CD14-positive monocyte (primary cell): ENCODE data around the gene IQGAP2. TPM values are rescaled to one million over a fixed set of nuclear protein-coding genes. Genes with fewer than 3 reads are reported as not detected.
A peak's percentile ranks its signal among the peaks of the same experiment; 100 is the strongest.

ENCODE experiments used
- DNase-seq, 3 donors: peaks; one replicate each; pipeline ENCODE4 v3.0.0-alpha.2; 2011 to 2022
- H2AFZ ChIP-seq: 2 replicates; pipeline ENCODE4 v1.6.0; 2012; ENCODE audit warnings: mild to moderate bottlenecking, low read depth, low read length, inconsistent platforms; ENCODE audit not compliant: insufficient read depth, poor library complexity, severe bottlenecking
- H3K27ac ChIP-seq, 2 donors: 1 replicate in 1 of 2; 2 replicates in 1 of 2; pipeline ENCODE4 v1.5.1; 2012 to 2013; ENCODE audit warnings: low read length in 2 of 2, control low read depth in 1 of 2, inconsistent platforms in 1 of 2, low read depth in 1 of 2, mild to moderate bottlenecking in 1 of 2
- H3K27me3 ChIP-seq, 2 donors: one replicate each; pipeline versions ENCODE4 v1.6.0 to v1.6.1; 2011 to 2013; ENCODE audit warnings: low read length in 2 of 2; ENCODE audit not compliant: control insufficient read depth in 2 of 2, insufficient read depth in 2 of 2
- H3K36me3 ChIP-seq, 2 donors: replicated peaks in 1 of 2; 1 replicate in 1 of 2; 2 replicates in 1 of 2; pipeline versions ENCODE4 v1.5.1 to v1.6.1; 2012 to 2013; ENCODE audit warnings: low read length in 2 of 2, control low read depth in 1 of 2, inconsistent platforms in 1 of 2, mild to moderate bottlenecking in 1 of 2; ENCODE audit not compliant: insufficient read depth in 2 of 2, control insufficient read depth in 1 of 2
- H3K4me1 ChIP-seq, 2 donors: 1 replicate in 1 of 2; 2 replicates in 1 of 2; pipeline versions ENCODE4 v1.5.1 to v1.6.1; 2012 to 2013; ENCODE audit warnings: low read length in 2 of 2, control low read depth in 1 of 2, inconsistent platforms in 1 of 2, mild to moderate bottlenecking in 1 of 2, moderate library complexity in 1 of 2; ENCODE audit not compliant: insufficient read depth in 2 of 2, control insufficient read depth in 1 of 2
- H3K4me2 ChIP-seq: replicated peaks from 2 replicates; pipeline ENCODE3; 2012; ENCODE audit warnings: low read length, moderate library complexity, mild to moderate bottlenecking; ENCODE audit not compliant: poor library complexity, severe bottlenecking; ENCODE audit errors: extremely low read depth
- H3K4me3 ChIP-seq, 3 experiments: fragments of 200-600 bp in 1 of 3; sonication (generic) in 1 of 3; replicated peaks in 1 of 3; 1 replicate in 2 of 3; 2 replicates in 1 of 3; pipeline ENCODE4 v1.5.1; 2011 to 2013; ENCODE audit warnings: low read length in 3 of 3, mild to moderate bottlenecking in 3 of 3, control low read depth in 2 of 3, low read depth in 2 of 3, inconsistent platforms in 1 of 3, moderate library complexity in 1 of 3
- H3K79me2 ChIP-seq: 2 replicates; pipeline ENCODE4 v1.6.0; 2012; ENCODE audit warnings: mild to moderate bottlenecking, control low read depth, inconsistent platforms, low read length, moderate library complexity; ENCODE audit not compliant: insufficient read depth
- H3K9ac ChIP-seq: 2 replicates; pipeline ENCODE4 v1.6.0; 2017; ENCODE audit warnings: low read length, mild to moderate bottlenecking; ENCODE audit not compliant: insufficient read depth, poor library complexity, severe bottlenecking
- H3K9me3 ChIP-seq, 2 donors: replicated peaks in 1 of 2; 1 replicate in 1 of 2; 2 replicates in 1 of 2; pipeline versions ENCODE4 v1.5.1 to v1.6.1; 2012 to 2013; ENCODE audit warnings: low read length in 2 of 2, control low read depth in 1 of 2; ENCODE audit not compliant: control insufficient read depth in 1 of 2, insufficient read depth in 1 of 2
- H4K20me1 ChIP-seq: 2 replicates; pipeline ENCODE4 v1.6.0; 2012; ENCODE audit warnings: mild to moderate bottlenecking, low read length, control low read depth, moderate library complexity; ENCODE audit not compliant: insufficient read depth
- H3K27ac Mint-ChIP-seq, 7 donors: one replicate each; pipeline ENCODE4 v1.8.0; 2020; ENCODE audit warnings: mild to moderate bottlenecking in 7 of 7, mixed read lengths in 7 of 7, moderate library complexity in 6 of 7, inconsistent platforms in 2 of 7
- H3K27me3 Mint-ChIP-seq, 3 donors: one replicate each; pipeline ENCODE4 v1.8.0; 2021 to 2022; ENCODE audit warnings: low read depth in 3 of 3, mild to moderate bottlenecking in 3 of 3, mixed read lengths in 3 of 3, moderate library complexity in 3 of 3, inconsistent platforms in 1 of 3
- H3K36me3 Mint-ChIP-seq, 2 donors: one replicate each; pipeline ENCODE4 v1.8.0; 2020; ENCODE audit warnings: mixed read lengths in 2 of 2, inconsistent platforms in 1 of 2, mild to moderate bottlenecking in 1 of 2
- H3K4me1 Mint-ChIP-seq: one replicate; pipeline ENCODE4 v1.8.0; 2020; ENCODE audit warnings: mild to moderate bottlenecking, mixed read lengths
- H3K4me3 Mint-ChIP-seq, 2 donors: one replicate each; pipeline ENCODE4 v1.8.0; 2020; ENCODE audit warnings: mild to moderate bottlenecking in 2 of 2, mixed read lengths in 2 of 2, moderate library complexity in 1 of 2
- H3K9me3 Mint-ChIP-seq, 7 donors: one replicate each; pipeline ENCODE4 v1.8.0; 2020 to 2022; ENCODE audit warnings: mixed read lengths in 7 of 7, mild to moderate bottlenecking in 6 of 7, moderate library complexity in 6 of 7, inconsistent platforms in 2 of 7
- CTCF ChIP-seq: fragments of 200-600 bp; IDR thresholded peaks from one replicate; pipeline ENCODE4 v1.8.0; 2022; ENCODE audit warnings: antibody characterized with exemption, mild to moderate bottlenecking
- WGBS: methylation state at CpG from one replicate; pipeline ENCODE4 v1.1.5; 2013; ENCODE audit warnings: missing lambda C conversion rate; ENCODE audit not compliant: insufficient coverage; 5-methylcytosine and 5-hydroxymethylcytosine counted together
- intact Hi-C, 2 donors: fragments of 100-400 bp; cut with micrococcal nuclease; formaldehyde crosslinking; loops; one replicate each; pipeline versions ENCODE4 v1.15.0 to v1.15.1; 2023
- polyA plus RNA-seq, 3 donors: library from polyadenylated mRNA; depleted of rRNA in 1 of 3; unstranded in 2 of 3; stranded (reverse) in 1 of 3; fragments of 300-500 nt in 2 of 3; fragments of >200 nt in 1 of 3; fragmentation: Illumina TruSeq in 2 of 3; gene quantifications; 1 replicate in 2 of 3; 2 replicates in 1 of 3; pipeline ENCODE4 v1.2.3, GENCODE V29; 2012 to 2021

Gene IQGAP2
- polyA plus RNA-seq, 3 donors = 21.4 to 50.9 (median 35.4) TPM

GRCh38 chr5:76457674-76458485 lies 54.8 kb downstream of the IQGAP2 start:
- Mint-ChIP-seq H3K27me3 (no peaks in the 10 kb centered on the region), H3K4me1 (peaks cover 40% of the 10 kb centered on the region), H3K27ac (peak overlapping the region; percentile 15 to 88 (median 63)), H3K4me3 (no peak overlapping the region), H3K36me3 (peaks cover 25 to 27% of the 10 kb centered on the region in 2 donors), H3K9me3 (no peaks in the 10 kb centered on the region)
- Histone ChIP-seq H3K27ac (peak overlapping the region in 1 of 2 donors; percentile 58), H4K20me1 (peaks cover 94% of the 10 kb centered on the region), H3K27me3 (no peaks in the 10 kb centered on the region), H3K9ac (no peak overlapping the region), H3K4me2 (no peak overlapping the region), H3K79me2 (peaks cover 89% of the 10 kb centered on the region), H3K4me3 (no peak overlapping the region), H3K4me1 (peaks cover 19 to 29% of the 10 kb centered on the region in 2 donors), H3K36me3 (peaks cover 13 to 16% of the 10 kb centered on the region in 2 donors), H3K9me3 (no peaks in the 10 kb centered on the region), H2AFZ (no peak overlapping the region)
- peak in 2 of 3 donors; percentile 27 to 33 for DNase-seq
- no peak for TF ChIP-seq CTCF
- WGBS = 20% methylated on average over 2 of the region's 4 CpGs
- intact Hi-C loops = no loop called here

GRCh38 chr5:76458486-76458830 lies 55.4 kb downstream of the IQGAP2 start:
- no CpG with 5 or more reads among the region's 1 CpG for WGBS
- H3K4me2 ChIP-seq = no peak overlapping the region
- Mint-ChIP-seq H3K27me3 (no peaks in the 10 kb centered on the region), H3K4me1 (peaks cover 35% of the 10 kb centered on the region), H3K9me3 (no peaks in the 10 kb centered on the region), H3K36me3 (peaks cover 30 to 31% of the 10 kb centered on the region in 2 donors), H3K4me3 (no peak overlapping the region), H3K27ac (peak overlapping the region in 2 of 7 donors; percentile 38 to 80)
- H3K9me3 ChIP-seq = no peaks in the 10 kb centered on the region
- no peaks in the 10 kb centered on the region for H3K27me3 ChIP-seq
- intact Hi-C loops = no loop called here
- H3K4me3 ChIP-seq = no peak overlapping the region
- H3K4me1 ChIP-seq = peaks cover 19 to 26% of the 10 kb centered on the region in 2 donors
- H3K79me2 ChIP-seq = peaks cover 89% of the 10 kb centered on the region
- no peak overlapping the region for H3K9ac ChIP-seq
- DNase-seq = no peak
- peaks cover 15 to 22% of the 10 kb centered on the region in 2 donors for H3K36me3 ChIP-seq
- H3K27ac ChIP-seq = peak overlapping the region in 1 of 2 donors; percentile 58
- H4K20me1 ChIP-seq = peaks cover 92% of the 10 kb centered on the region
- no peak for TF ChIP-seq CTCF
- no peak overlapping the region for H2AFZ ChIP-seq
